GM12891 (cell line): ENCODE results near the gene FUOM.

ENCODE experiments used
- PAX5 ChIP-seq: IDR thresholded peaks from 2 replicates; pipeline ENCODE4 v1.6.1; 2011; ENCODE audit warnings: low read length, moderate library complexity, mild to moderate bottlenecking; ENCODE audit not compliant: insufficient read depth, severe bottlenecking
- POLR2A ChIP-seq: IDR thresholded peaks from 2 replicates; pipeline ENCODE4 v1.6.1; 2011; ENCODE audit warnings: low read depth, low read length, control low read depth
- POLR2AphosphoS5 ChIP-seq: IDR thresholded peaks from 2 replicates; pipeline ENCODE4 v1.6.1; 2011; ENCODE audit warnings: low read depth, low read length, control low read depth
- POU2F2 ChIP-seq: IDR thresholded peaks from 2 replicates; pipeline ENCODE4 v1.6.1; 2011; ENCODE audit warnings: low read depth, mild to moderate bottlenecking, control low read depth, low read length, moderate library complexity
- TAF1 ChIP-seq: IDR thresholded peaks from 2 replicates; pipeline ENCODE4 v1.6.1; 2011; ENCODE audit warnings: low read depth, low read length, control low read depth

DNA sequence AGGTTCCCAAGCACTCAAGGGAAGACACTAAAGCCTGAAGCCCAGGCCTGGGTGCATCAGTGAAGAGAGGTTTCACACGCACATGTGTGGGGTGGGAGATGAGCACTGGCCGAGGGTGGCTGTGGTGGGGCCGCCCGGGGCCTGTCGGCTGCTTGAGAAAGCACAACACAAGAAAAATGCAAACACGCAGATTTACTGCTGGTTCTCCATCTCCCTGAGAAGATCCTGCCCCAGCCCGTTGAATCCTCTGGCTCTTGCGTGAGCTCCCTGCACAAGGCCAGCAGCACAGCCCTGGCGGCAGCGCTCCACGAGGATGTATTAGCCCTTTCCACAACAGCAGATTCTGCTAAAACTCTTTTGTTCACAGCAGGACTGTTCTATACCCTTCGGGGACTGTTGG lies 42.9 kb downstream of the FUOM start:
- TF ChIP-seq POLR2A (no peak), POLR2AphosphoS5 (no peak), TAF1 (no peak), PAX5 (no peak), POU2F2 (no peak)
